ENCODE measurements around the gene HDHD5.

DNA sequence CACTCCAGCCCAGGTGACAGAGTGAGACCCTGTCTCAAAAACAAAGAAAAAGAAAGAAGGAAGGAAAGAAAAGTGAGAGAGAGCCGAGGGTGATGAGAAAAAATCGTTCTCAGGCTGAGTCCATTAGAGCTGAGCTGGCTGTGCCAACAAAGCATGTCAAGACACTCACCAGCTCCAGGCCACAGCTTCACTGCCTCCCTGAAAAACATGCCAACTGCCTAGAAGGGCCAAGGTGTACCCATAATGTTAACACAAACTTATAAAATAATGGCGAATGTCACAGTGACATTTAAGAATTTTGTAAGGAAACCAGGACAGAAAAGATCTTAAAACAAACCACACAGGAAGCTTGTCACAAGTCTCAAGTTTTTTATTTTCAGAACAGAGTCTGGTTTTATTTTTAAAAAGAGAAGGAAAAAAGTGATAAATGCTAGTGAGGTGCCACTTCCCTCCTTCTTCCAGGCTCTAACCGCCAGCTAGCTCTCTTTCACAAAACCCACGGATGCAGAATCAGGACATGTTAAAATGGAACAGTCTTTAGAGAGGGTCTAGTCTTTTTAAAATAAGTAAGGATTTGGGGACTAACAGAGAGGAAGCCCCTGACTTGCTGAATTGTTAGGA, 43.0 kb downstream of the HDHD5 start:
- no peak for TF ChIP-seq POLR2A (IDR thresholded peaks at IDR 0.05; ENCODE audit: low read depth, low read length)
- TF ChIP-seq TAF1 (IDR thresholded peaks at IDR 0.05; ENCODE audit: low read depth, low read length): no peak
- TF ChIP-seq PAX5 (IDR thresholded peaks at IDR 0.05; ENCODE audit: insufficient read depth, low read length, severe bottlenecking): no peak
